ENCODE measurements around the gene PPM1F.
"Not testable (repeated sequence)": the region's sequence is repeated elsewhere in the genome, so short reads cannot be mapped to it uniquely, and the experiment has no call there.

PPM1F gene

DNA sequence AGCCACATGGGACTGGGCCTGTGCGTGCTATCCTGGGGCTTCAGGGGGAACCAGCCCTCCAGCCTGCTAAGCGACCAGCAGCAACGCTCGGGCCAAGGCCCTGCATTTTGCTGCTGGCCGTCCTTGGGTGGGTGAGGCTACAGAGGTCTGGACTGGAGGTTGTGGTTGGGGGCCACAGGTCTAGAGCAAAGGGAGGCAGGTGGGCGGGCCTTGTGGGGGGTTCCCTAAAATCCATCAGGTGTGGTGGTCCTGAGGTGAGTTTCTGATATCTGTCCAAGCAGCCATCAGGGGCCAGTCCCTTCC, 34.7 kb downstream of the PPM1F start:
- DNase-seq, result no peak

DNA sequence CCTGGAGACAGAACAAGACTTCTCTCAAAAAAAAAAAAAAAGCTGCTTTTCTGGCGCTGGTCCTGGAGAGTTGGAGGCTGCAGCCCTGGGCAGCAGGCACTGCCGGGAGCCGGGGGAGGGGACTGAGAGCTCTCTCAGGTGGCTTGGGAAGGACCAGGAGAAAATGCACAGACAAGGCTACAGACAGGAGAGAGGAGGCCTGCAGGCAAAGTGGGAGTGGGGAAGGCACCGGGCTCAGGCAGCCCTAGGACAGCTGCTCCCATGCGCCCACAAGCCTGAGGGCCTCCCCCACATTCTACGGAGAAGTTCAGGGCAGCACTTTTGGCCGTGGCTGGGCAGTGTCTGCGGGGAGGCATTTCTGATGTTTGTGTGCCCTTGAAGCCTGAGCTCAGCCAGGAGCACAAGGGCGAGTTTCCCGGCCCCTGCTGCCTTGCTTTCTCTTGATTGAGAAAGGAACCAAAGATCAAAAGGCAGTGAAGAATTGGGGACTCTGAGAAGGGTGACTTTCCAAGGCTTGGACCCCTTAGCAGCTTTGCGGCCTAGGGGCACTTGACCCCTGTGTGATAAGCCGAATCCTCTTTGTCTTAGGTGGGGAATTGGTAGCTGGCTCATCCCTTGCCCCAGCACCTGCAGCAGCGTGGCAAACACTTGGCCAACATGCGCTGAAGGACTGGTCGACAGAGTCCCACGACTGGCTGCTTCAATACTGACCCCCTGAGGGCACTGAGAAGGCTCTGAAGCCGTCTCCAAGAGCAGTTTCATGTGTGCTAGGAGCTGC, 35.3 kb downstream of the PPM1F start:
- DNase-seq, result no peak

DNA sequence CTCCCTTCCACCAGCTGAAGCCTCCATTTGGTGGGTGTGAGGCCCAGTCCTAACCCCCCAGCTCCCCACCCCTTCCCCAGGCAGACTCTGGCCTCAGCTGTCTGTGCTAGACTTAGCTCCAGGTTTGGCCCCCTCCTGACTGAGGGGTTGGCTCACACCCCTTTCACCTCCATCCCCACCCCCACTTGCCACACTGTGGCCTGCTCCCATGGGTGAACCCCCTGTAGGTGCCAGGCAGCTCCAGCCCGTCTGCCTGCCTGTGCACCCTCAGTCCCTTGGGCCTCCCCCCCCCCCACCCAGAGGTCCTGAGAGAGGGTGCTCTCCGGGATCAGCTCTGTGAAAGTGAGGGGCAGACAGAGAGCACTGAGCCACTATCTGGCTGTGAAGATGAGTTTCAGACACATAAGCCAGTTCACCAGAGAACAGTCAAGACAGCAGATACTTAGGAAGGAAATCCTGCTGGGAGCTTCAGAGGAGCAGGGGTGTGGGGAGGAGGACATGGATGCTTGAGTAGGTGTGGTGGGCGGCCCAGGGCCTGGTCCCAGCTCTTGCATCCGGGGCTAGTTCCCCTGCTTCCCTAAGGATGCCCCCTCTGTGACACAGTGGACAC, 36.2 kb downstream of the PPM1F start:
- DNase-seq, result no peak

DNA sequence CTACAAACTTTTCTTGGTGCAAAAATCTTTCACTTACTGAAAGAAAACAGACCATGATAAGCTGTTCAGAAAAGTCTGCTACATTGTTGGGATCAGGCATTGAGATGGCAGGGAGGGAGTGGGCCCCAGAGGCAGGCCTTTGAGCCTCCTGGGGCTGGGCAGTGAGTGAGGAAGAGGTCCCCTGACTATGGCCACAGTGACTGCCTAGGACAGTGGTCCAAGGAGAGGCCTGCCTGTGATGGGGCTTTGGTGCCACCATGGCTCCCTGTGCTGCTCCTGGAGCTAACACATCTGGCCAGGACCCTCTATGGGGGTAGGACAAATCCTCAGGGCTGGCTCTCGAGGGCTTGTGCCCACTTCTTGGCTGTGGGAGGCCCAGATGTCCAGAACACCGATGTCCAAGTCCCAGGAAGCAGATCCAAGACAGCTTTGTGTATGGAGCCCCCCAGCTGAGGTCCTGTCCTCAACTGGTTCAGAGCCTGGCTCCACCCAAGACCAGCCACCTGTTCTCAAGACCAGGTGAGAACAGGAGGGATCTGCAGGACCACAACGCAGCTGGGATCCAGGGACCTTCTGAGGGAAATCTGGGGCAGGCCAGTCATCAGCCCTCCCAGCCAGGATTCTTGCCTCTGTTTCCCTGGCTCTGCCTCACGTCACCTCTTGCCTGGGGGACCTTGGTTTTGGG, 36.9 kb downstream of the PPM1F start:
- no peak for DNase-seq

DNA sequence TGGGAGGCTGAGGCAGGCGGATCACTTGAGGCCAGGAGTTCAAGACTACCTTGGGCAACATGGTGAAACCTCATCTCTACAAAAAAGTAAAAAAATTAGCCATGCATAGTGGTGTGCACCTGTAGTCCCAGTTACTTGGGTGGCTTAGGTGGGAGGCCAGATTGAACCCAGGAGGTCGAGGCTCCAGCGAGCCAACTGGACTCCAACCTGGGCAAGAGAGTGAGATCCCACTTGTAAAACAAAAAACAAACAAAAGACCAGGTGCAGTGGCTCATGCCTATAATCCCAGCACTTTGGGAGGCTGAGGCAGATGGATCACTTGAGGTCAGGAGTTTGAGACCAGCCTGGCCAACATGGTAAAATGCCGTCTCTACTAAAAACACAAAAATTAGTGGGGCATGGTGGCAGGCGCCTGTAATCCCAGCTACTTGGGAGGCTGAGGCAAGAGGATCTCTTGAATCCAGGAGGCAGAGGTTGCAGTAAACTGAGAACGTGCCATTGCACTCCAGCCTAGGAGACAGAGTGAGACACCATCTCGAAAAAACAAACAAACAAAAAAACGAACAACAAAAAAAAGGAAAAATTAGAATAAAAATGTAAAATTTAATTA, 38.5 kb downstream of the PPM1F start:
- not testable (repeated sequence) for DNase-seq

DNA sequence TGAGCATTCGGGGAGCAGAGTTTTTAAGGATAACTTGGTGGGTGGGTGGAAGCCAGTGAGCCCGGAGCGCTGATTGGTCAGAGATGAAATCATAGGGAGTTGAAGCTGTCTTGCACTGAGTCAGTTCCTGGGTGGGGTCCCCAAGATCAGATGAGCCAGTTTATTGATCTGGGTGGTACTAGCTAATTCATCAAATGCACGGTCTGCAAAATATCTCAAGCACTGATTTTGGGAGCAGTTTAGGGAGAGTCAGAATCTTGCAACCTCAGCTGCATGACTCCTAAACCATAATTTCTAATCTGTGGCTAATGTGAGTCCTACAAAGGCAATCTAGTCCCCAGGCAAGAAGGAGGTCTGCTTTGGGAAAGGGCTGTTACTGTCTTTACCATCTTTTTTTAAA, 42.3 kb downstream of the PPM1F start:
- DNase-seq, result not testable (repeated sequence)

DNA sequence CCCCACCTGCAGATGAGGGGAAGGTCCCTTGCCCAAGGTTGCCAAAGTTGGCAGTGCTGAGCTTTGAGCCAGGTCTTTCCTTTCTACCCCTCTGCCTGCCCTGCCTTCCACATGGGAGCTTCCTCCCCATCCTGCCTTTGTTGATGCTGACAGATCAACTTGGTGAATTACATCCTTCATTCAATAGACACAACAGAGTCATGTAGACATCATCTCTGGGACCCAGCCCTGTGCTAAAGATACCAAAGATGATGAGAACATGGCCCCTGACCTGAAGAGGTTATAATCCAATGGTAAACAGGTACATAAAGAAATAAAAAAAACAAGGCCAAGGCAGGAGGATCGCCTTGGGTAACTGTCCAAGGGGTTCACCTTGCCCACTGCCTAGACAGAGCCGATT, 42.8 kb downstream of the PPM1F start:
- DNase-seq, result no peak

DNA sequence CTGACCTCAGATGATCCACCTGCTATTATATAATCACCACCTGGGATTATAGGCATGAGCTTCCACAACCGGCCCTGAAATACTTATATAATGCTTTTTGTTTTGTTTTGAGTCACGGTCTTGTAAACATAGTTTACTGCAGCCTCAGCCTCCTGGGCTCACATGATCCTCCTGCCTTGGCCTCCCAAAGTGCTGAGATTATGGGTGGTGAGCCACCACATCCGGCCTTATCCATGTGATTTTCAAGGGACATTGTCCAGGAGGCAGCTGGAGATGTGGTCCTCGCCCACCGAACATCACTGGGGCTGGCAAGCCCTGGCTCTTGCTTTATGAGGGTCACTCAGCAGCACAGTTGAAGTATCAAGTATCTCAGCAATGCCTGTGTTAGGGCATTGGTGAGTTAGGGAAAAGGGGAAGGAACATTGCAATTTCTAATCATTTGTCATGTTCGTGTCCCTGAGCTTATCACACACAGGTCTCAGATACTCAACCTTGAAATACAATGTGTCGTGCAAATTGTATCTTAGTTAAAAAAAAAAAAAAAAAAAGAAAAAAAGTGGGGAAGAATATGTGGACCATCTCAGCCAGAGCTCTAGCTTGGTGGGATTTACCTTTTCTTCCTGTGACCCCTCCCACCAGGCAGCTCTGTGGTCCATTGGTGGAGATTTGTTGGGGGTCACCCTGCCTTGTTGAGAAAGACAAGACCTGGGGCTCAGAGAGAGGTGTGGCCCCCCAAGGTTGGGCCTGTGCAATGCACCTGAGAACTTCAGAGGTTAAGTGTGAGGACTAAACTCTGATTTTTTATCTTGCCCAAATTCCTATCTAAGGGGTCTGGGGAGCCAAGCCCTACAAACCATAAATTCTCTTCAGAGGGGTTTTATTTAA, 44.8 kb downstream of the PPM1F start:
- DNase-seq, result no peak

DNA sequence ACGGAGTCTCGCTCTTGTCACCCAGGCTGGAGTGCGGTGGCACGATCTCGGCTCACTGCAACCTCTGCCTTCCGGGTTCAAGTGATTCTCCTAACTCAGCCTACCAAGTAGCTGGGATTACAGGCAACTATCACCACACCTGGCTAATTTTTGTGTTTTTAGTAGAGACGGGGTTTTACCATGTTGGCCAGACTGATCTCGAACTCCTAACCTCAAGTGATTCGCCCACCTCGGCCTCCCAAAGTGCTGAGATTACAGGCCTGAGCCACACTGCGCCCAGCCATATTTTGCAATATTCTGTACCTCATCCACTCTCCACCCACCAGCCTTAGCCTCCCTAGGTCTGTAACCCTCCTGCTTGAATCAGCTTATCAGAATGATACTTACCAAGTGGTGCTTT, 47.4 kb downstream of the PPM1F start:
- not testable (repeated sequence) for DNase-seq

DNA sequence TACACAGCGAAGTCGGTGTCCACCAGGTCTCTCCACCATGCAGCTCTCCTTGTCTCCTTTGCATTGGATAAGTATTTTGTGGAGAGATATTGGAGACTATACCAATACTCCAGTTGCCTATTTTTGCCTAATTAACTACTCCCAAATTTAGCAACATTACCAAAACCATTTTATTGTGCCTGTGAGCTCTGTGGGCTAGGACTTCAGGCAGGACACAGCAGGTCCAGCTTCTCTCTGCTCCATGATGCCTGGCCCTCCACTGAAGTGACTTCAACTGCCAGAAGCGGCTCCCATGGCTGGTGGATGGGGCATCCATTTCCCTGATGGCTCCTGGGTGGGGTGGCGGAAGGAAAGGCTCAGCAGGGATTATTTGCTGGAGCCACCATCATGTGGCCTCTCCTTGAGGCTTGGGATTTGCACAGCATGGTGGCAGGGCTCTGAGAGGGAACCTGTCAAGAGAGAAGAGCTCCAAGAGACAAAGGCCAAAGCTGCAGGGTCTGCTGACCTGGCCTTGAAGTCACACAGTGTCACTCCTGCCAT, 48.3 kb downstream of the PPM1F start:
- DNase-seq, result no peak

DNA sequence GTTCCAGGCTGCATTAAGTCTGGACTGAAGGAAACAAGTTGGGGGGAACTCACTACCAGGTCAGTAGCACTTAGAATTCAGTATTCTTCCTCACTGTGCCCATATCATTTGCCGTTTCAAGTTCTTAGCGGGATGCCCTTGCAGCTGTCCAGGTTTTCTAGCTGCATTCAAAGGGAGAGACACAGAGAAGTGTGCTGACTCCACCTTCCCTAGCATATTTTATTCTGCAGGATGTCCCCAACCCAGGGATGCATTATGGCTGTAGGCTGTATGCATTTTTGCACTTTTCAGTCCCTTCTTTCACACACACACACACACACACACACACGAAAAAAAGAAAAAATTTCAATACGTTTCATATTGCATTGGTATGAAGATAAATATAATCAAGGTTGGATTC, 49.4 kb downstream of the PPM1F start:
- DNase-seq, result no peak

DNA sequence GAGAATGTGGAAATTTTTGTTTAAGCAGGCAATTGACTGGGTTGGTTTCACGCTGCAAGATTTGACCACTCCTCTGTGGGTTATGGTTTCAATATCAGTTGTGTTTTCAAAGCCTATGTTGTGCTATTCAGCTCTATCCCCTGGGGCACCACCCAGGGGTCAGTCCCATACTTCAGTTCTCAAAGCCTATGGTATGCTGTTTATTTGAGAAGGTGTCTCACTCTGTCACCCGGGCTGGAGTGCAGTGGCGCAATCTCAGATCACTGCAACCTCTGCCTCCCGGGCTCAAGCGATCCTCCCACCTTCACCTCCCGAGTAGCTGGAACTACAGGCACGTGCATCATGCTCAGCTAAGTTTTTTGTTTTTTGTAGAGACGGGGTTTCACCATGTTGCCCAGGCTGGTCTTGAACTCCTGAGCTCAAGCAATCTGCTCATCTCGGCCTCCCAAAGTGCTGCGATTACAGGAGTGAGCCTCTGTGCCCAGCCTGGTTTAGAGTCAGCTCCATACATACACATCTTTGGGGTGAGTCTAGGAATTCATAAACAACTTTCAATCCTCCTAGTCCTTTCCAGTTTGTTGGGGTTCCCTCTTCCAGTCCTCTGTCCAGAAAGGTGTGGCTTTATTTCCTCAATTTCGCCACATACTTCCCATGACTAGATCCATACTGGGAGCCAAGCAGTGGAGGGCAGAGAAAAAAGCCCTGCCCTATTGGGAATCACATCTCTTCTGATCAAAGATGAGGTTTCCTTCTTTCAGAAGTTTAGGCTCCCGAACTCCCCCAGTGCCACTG, 50.2 kb downstream of the PPM1F start:
- DNase-seq, result no peak

DNA sequence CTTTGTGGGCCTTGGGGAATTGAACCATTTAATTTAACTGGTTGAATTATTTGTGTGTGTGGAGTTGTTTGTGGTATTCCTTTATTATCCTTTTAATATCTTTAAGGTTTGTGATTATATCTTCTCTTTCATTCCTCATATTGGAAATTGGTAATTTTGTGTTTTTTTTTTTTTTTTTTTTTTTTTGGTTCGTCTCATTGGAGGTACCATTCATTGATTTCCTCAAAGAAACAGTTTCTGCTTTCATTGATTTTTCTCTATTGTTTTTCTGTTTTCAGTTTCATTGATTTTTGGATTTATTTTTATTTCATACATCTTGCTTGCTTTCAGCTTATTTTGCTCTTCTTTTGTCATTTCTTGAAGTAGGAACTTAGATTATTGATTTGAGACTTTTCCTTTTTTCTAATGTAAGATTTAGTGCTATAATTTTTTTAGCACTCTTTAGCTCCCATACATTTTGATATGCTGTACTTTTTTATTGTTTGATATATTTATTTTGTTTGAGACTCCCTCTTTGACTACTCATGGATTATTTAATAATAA, 54.2 kb downstream of the PPM1F start:
- DNase-seq, result no peak

DNA sequence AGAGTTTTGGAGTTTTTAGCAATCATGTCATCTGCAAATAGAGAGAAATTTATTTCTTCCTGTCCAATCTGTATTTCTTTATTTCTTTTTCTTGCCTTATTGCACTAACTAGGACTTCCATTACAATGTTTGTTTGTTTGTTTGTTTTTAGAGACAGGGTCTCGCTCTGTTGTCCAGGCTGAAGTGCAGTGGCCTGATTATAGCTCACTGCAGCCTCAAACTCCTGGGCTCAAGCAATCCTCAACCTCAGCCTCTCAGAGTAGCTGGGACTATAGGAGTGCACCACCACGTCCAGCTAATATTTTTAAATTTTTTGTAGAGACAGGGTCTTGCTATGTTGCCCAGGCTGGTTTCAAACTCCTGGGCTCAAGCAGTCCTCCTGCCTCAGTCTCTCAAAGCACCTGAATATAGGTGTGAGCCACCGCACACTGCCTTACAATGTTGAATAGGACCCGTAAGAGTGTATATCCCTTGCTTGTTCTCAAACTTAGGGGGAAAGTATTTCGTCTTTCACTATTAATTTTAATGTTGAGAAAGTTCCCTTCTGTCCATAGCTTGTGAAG, 55.6 kb downstream of the PPM1F start:
- no peak for DNase-seq

DNA sequence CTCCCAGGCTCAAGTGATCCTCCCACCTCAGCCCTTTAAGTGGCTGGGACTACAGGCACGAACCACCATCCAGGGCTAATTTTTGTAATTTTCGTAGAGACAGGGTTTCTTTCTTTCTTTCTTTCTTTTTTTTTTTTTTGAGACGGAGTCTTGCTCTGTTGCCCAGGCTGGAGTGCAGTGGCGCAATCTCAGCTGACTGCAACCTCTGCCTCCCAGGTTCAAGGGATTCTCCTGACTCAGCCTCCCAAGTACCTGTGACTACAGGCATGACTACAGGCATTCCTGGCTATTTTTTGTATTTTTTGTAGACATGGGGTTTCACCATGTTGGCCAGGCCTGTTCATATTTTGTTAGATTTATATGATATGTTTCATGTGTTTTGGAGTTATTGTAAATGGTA, 56.4 kb downstream of the PPM1F start:
- not testable (repeated sequence) for DNase-seq

DNA sequence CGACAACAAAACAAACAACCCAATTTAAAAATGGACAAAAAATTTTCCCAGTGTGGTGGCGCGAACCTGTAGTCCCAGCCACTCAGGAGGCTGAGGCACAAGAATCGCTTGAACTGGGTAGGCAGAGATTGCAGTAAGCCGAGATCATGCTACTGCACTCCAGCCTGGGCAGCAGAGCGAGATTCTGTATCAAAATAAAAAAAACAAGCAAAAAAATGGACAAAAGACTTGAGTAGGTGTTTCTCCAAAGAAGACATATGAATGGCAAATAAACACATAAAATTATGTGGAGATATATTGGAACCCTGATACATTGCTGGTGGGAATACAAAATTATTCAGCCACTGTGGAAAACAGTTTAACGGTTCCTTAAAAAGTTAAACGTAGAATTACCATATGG, 57.8 kb downstream of the PPM1F start:
- no peak for DNase-seq

DNA sequence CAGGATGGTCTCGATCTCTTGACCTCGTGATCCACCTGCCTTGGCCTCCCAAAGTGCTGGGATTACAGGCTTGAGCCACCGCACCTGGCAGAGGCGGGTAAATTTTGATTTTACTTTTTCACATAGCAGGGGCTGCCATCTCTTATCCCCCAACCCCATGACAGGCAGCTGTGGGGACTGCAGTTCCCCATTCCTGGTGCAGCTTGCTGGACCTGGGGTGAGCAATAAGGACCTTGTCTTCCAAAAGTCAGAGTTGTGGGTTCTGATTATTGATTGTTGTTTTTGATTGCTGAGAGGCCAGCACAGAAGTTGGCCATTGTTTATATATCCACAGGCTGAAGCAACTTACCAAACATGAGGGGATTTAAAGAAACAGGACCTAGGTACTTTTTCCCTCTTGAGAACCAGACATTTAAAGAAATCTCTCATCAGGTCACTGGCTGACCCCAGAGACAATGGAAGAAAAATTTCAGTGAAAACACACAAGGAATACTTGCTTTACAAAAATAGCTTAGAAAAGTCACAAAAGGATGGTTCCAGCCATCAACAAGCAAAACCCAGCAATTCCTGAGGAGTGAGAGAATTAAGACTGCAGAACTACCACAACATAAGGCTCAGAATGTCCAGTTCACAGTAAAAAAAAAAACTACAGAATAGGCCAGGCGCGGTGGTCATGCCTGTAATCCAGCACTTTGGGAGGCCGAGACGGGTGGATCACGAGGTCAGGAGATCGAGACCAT, 63.2 kb downstream of the PPM1F start:
- no peak for DNase-seq

DNA sequence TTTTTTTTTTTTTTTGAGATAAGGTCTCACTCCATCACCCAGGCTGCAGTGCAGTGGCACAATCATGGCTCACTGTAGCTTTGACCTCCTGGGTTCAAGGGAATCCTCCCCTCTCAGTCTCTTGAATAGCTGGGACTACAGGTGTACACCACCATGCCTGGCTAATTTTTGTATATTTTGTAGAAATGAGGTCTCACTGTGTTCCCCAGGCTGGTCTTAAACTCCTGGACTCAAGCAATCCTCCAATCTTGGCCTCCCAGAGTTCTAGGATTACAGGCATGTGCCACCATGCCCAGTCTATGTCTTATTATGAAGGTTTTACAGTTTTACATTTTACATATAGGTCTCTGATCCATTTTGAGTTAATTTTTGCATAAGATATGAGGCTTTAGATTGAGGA, 64.8 kb downstream of the PPM1F start:
- no peak for DNase-seq

DNA sequence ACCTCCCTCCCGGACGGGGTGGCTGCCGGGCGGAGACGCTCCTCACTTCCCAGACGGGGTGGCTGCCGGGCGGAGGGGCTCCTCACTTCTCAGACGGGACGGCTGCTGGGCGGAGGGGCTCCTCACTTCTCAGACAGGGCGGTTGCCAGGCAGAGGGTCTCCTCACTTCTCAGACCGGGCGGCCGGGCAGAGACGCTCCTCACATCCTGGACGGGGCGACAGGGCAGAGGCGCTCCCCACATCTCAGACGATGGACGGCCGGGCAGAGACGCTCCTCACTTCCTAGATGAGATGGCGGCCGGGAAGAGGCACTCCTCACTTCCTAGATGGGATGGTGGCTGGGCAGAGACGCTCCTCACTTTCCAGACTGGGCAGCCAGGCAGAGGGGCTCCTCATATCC, 68.7 kb downstream of the PPM1F start:
- not testable (repeated sequence) for DNase-seq

DNA sequence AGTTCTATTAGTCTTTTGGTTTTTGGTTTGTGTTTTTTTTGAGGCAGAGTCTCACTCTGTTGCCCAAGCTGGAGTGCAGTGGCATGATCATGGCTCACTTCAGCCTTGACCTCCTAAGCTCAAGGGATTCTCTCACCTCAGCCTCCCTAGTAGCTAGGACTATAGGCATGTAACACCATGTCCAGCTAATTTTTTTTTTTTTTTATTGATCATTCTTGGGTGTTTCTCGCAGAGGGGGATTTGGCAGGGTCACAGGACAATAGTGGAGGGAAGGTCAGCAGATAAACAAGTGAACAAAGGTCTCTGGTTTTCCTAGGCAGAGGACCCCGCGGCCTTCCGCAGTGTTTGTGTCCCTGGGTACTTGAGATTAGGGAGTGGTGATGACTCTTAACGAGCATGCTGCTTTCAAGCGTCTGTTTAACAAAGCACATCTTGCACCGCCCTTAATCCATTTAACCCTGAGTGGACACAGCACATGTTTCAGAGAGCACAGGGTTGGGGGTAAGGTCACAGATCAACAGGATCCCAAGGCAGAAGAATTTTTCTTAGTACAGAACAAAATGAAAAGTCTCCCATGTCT, 69.8 kb downstream of the PPM1F start:
- not testable (repeated sequence) for DNase-seq

Data from SHP77 treated with DMSO at 0.1 percent for 48 hours (cell line).